HUDEP-2 (cell line): ENCODE data around the gene NEIL3.
"Not testable (repeated sequence)": the region's sequence is repeated elsewhere in the genome, so short reads cannot be mapped to it uniquely, and the experiment has no call there.

Source experiments
- DNase-seq, 76 experiments: peaks; one replicate each; lab custom pipeline; 2025; ENCODE audit not compliant: unreplicated experiment in 76 of 76; lab: John Stamatoyannopoulos, UW

NEIL3 gene

GRCh38 chr4:177301126-177301639 is 8.5 kb upstream of the NEIL3 start:
- DNase-seq: no peak

GRCh38 chr4:177302371-177303100 is 7.1 kb upstream of the NEIL3 start:
- no peak for DNase-seq

GRCh38 chr4:177304094-177304493 is 5.6 kb upstream of the NEIL3 start:
- no peak for DNase-seq

GRCh38 chr4:177304864-177305263 is 4.8 kb upstream of the NEIL3 start:
- not testable (repeated sequence) for DNase-seq

- DNase-seq: peak in 1 of 76 experiments; percentile 1
Observed at GRCh38 chr4:177308125-177308524, 1.5 kb upstream of the NEIL3 start.

GRCh38 chr4:177308847-177309521 is 690 bp upstream of the NEIL3 start:
- DNase-seq: no peak

- DNase-seq: no peak
Observed at GRCh38 chr4:177311589-177311988, 1.9 kb downstream of the NEIL3 start.

- DNase-seq: no peak
Observed at GRCh38 chr4:177313263-177313662, 3.6 kb downstream of the NEIL3 start.

GRCh38 chr4:177315767-177316464 is 6.2 kb downstream of the NEIL3 start:
- no peak for DNase-seq

GRCh38 chr4:177320721-177321120 is 11.0 kb downstream of the NEIL3 start:
- DNase-seq: no peak

- DNase-seq: no peak
Observed at GRCh38 chr4:177321647-177322046, 12.0 kb downstream of the NEIL3 start.

GRCh38 chr4:177322266-177322665 is 12.6 kb downstream of the NEIL3 start:
- no peak for DNase-seq

GRCh38 chr4:177322881-177323280 is 13.2 kb downstream of the NEIL3 start:
- DNase-seq: no peak

- DNase-seq: no peak
Observed at GRCh38 chr4:177323416-177323815, 13.7 kb downstream of the NEIL3 start.

GRCh38 chr4:177332119-177332518 is 22.4 kb downstream of the NEIL3 start:
- DNase-seq: no peak

GRCh38 chr4:177339477-177340374 is 30.1 kb downstream of the NEIL3 start:
- DNase-seq: peak in 12 of 76 experiments; percentile 2 to 26 (median 7)

- no peak for DNase-seq
Observed at GRCh38 chr4:177348348-177348747, 38.7 kb downstream of the NEIL3 start.

GRCh38 chr4:177349191-177349590 is 39.5 kb downstream of the NEIL3 start:
- DNase-seq: no peak

GRCh38 chr4:177351622-177352244 is 42.1 kb downstream of the NEIL3 start:
- DNase-seq: no peak

- DNase-seq: no peak
Observed at GRCh38 chr4:177356206-177356605, 46.5 kb downstream of the NEIL3 start.
